Limb (tissue), 2 donors: Measurements from ENCODE around the gene PDHA1.

Experiments
- DNase-seq, 2 donors: peaks; one replicate each; pipeline ENCODE4 v3.0.0-alpha.2; 2016; ENCODE audit errors: extremely low spot score in 2 of 2

The PDHA1 gene

GRCh38 chrX:19375546-19375945 is 31.8 kb downstream of the PDHA1 start:
- no peak for DNase-seq

- DNase-seq, result no peak
Measured at GRCh38 chrX:19377799-19378198, 34.1 kb downstream of the PDHA1 start.

GRCh38 chrX:19381326-19381725 is 37.6 kb downstream of the PDHA1 start:
- no peak for DNase-seq

- peak; percentile 2 to 42 for DNase-seq
Measured at GRCh38 chrX:19382555-19383145, 38.9 kb downstream of the PDHA1 start.

GRCh38 chrX:19386679-19387078 is 43.0 kb downstream of the PDHA1 start:
- DNase-seq, result no peak

- DNase-seq, result no peak
Measured at GRCh38 chrX:19388064-19388679, 44.4 kb downstream of the PDHA1 start.

- no peak for DNase-seq
Measured at GRCh38 chrX:19388741-19389140, 45.0 kb downstream of the PDHA1 start.

GRCh38 chrX:19389227-19389845 is 45.6 kb downstream of the PDHA1 start:
- no peak for DNase-seq

- DNase-seq, result no peak
Measured at GRCh38 chrX:19392078-19392477, 48.4 kb downstream of the PDHA1 start.

GRCh38 chrX:19392703-19393102 is 49.0 kb downstream of the PDHA1 start:
- DNase-seq, result no peak

- no peak for DNase-seq
Measured at GRCh38 chrX:19403696-19404095, 60.0 kb downstream of the PDHA1 start.

GRCh38 chrX:19410259-19410658 is 66.5 kb downstream of the PDHA1 start:
- DNase-seq, result no peak
